Measurements from ENCODE around the gene WIPI1. TPM values are rescaled to one million over a fixed set of nuclear protein-coding genes. Genes with fewer than 3 reads are reported as not detected.

Gene WIPI1
- total and polyA plus RNA-seq, 2 of the 13 experiments (the other 11 are each of a cell fraction or from before 2014, with no cell fraction given), result 29.4 to 141 TPM

- WGBS (ENCODE audit: low lambda C conversion rate), result 96% methylated on average over 8 of the region's 8 CpGs
- Histone ChIP-seq H3K36me3 (replicated peaks in 1 of 2; ENCODE audit: control insufficient read depth in 1 of 2, insufficient read depth in 2 of 2, low read length in 2 of 2) (peaks cover 15 to 46% of the 10 kb centered on the region in 2 experiments), H3K27me3 (ENCODE audit: control insufficient read depth in 1 of 2, insufficient read depth in 2 of 2, low read length in 2 of 2) (no peaks in the 10 kb centered on the region), H3K9ac (ENCODE audit: insufficient read depth, low read depth, low read length) (no peak overlapping the region), H3K4me1 (ENCODE audit: insufficient read depth, low read length) (peaks cover 2% of the 10 kb centered on the region; the same call in 1 of the 2 replicates), H3K4me2 (ENCODE audit: low read depth, low read length) (no peak overlapping the region), H3K27ac (ENCODE audit: extremely low read length, insufficient read depth, low read length) (no peak overlapping the region), H2AFZ (ENCODE audit: low read length) (no peak overlapping the region), H3K79me2 (ENCODE audit: insufficient read depth, low read length) (no peaks in the 10 kb centered on the region), H4K20me1 (ENCODE audit: insufficient read depth, low read length) (no peaks in the 10 kb centered on the region), H3K4me3 (replicated peaks in 1 of 3; ENCODE audit: insufficient read depth in 1 of 3, low read depth in 2 of 3, low read length in 3 of 3) (no peak overlapping the region), H3K9me3 (ENCODE audit: low read length) (no peaks in the 10 kb centered on the region)
- ATAC-seq (no peak), FAIRE-seq (no peak), DNase-seq (ENCODE audit: low spot score) (no peak)
- ChIA-PET CTCF (ENCODE audit: low intra/inter-chr PET ratio, low total read pairs) (no interaction called here), POLR2A (no interaction called here)
- in situ Hi-C loops (cut with HindIII; ENCODE audit: extremely low pct_ligation_motif_present, low pct_unique_long_range_greater_than_20kb) (no loop called here), intact Hi-C loops (cut with micrococcal nuclease; ENCODE audit: unreplicated experiment) (no loop called here)
- no peak for TF ChIP-seq KDM6A (CRISPR knock-in tag; IDR thresholded peaks at IDR 0.05; ENCODE audit: low read depth)
- no peak for TF ChIP-seq ZNF343 (CRISPR knock-in tag; IDR thresholded peaks at IDR 0.05)
- no peak for TF ChIP-seq ZNF563 (CRISPR knock-in tag; IDR thresholded peaks at IDR 0.05)
- TF ChIP-seq ARNTL (CRISPR knock-in tag; IDR thresholded peaks at IDR 0.05), result no peak
- no peak for TF ChIP-seq DNMT3B (CRISPR knock-in tag; conservative IDR thresholded peaks at IDR 0.05)
- no peak for TF ChIP-seq ZNF724P (CRISPR knock-in tag; IDR thresholded peaks at IDR 0.05; ENCODE audit: borderline replicate concordance)
- TF ChIP-seq ZNF33B (CRISPR knock-in tag; IDR thresholded peaks at IDR 0.05), result no peak
- TF ChIP-seq IKZF1 (IDR thresholded peaks at IDR 0.05), result no peak
- no TSS peak for BruUV-seq (replicated peaks)
Measured at GRCh38 chr17:68445671-68446070, 11.6 kb downstream of the WIPI1 start.

- H3K36me3 ChIP-seq (replicated peaks in 1 of 2; ENCODE audit: control insufficient read depth in 1 of 2, insufficient read depth in 2 of 2, low read length in 2 of 2), result peaks cover 10 to 30% of the 10 kb centered on the region in 2 experiments
- TF ChIP-seq NFIC (IDR thresholded peaks at IDR 0.05; ENCODE audit: low read length) (no peak), PTBP1 (IDR thresholded peaks at IDR 0.05; ENCODE audit: low read depth, low read length, poor library complexity, severe bottlenecking) (no peak), NR0B2 (CRISPR knock-in tag; IDR thresholded peaks at IDR 0.05) (no peak), ARNTL (CRISPR knock-in tag; IDR thresholded peaks at IDR 0.05) (no peak), ZBTB26 (CRISPR knock-in tag; IDR thresholded peaks at IDR 0.05; ENCODE audit: borderline replicate concordance) (no peak), TARDBP (CRISPR knock-in tag; IDR thresholded peaks at IDR 0.05) (no peak), MIXL1 (CRISPR knock-in tag; IDR thresholded peaks at IDR 0.05) (no peak), ELF3 (CRISPR knock-in tag; IDR thresholded peaks at IDR 0.05) (no peak), ZBTB37 (CRISPR knock-in tag; IDR thresholded peaks at IDR 0.05) (no peak), ZNF256 (CRISPR knock-in tag; conservative IDR thresholded peaks at IDR 0.05) (no peak), TSC22D2 (CRISPR knock-in tag; IDR thresholded peaks at IDR 0.05; ENCODE audit: borderline replicate concordance) (no peak), ZBTB8A (CRISPR knock-in tag; IDR thresholded peaks at IDR 0.05; ENCODE audit: borderline replicate concordance, low read depth) (no peak)
- CTCF ChIA-PET (ENCODE audit: low intra/inter-chr PET ratio, low total read pairs), result no interaction called here
- H3K4me1 ChIP-seq (ENCODE audit: insufficient read depth, low read length), result peaks cover 9% of the 10 kb centered on the region
- FAIRE-seq (no peak), DNase-seq (ENCODE audit: low spot score) (no peak), ATAC-seq (no peak)
- no peaks in the 10 kb centered on the region for H4K20me1 ChIP-seq (ENCODE audit: insufficient read depth, low read length)
- H3K27ac ChIP-seq (ENCODE audit: extremely low read length, insufficient read depth, low read length), result no peak overlapping the region
- H3K79me2 ChIP-seq (ENCODE audit: insufficient read depth, low read length), result no peaks in the 10 kb centered on the region
- no peaks in the 10 kb centered on the region for H3K27me3 ChIP-seq (ENCODE audit: control insufficient read depth in 1 of 2, insufficient read depth in 2 of 2, low read length in 2 of 2)
- H2AFZ ChIP-seq (ENCODE audit: low read length), result no peak overlapping the region
- H3K4me2 ChIP-seq (ENCODE audit: low read depth, low read length), result no peak overlapping the region
- no TSS peak for BruUV-seq (replicated peaks)
- H3K9me3 ChIP-seq (ENCODE audit: low read length), result no peaks in the 10 kb centered on the region
- WGBS (ENCODE audit: low lambda C conversion rate), result 95% methylated on average over 11 of the region's 11 CpGs
- H3K4me3 ChIP-seq (replicated peaks in 1 of 3; ENCODE audit: insufficient read depth in 1 of 3, low read depth in 2 of 3, low read length in 3 of 3), result no peak overlapping the region
- in situ Hi-C loops (cut with HindIII; ENCODE audit: extremely low pct_ligation_motif_present, low pct_unique_long_range_greater_than_20kb), result no loop called here
- POLR2A ChIA-PET, result no interaction called here
- intact Hi-C loops (cut with micrococcal nuclease; ENCODE audit: unreplicated experiment), result no loop called here
- H3K9ac ChIP-seq (ENCODE audit: insufficient read depth, low read depth, low read length), result no peak overlapping the region
Measured at GRCh38 chr17:68443972-68444464, 13.3 kb downstream of the WIPI1 start.

Measured in HepG2 (cell line).